CD4-positive, alpha-beta memory T cell (primary cell): Measurements from ENCODE around the gene ADAMTS19. TPM values are rescaled to one million over a fixed set of nuclear protein-coding genes. Genes with fewer than 3 reads are reported as not detected.
A peak's percentile ranks its signal among the peaks of the same experiment; 100 is the strongest.
"Not testable (repeated sequence)": the region's sequence is repeated elsewhere in the genome, so short reads cannot be mapped to it uniquely, and the experiment has no call there.

Experiments used
- CTCF ChIA-PET: fragments of 350-600 bp; sonication (Branson Sonifier 250); formaldehyde crosslinking; loops from one replicate; lab custom pipeline; 2021; ENCODE audit warnings: inconsistent platforms; ENCODE audit not compliant: partially characterized antibody; lab: Charles Lee
- POLR2A ChIA-PET: fragments of 350-600 bp; sonication (Branson Sonifier 250); formaldehyde crosslinking; loops from one replicate; lab custom pipeline; 2021; ENCODE audit not compliant: partially characterized antibody; lab: Charles Lee
- DNase-seq, 5 donors: peaks; one replicate each; pipeline versions ENCODE4 v3.0.0 to v3.0.0-alpha.2; 2020 to 2022; ENCODE audit warnings: mixed read lengths in 1 of 5
- H3K27ac ChIP-seq: one replicate; pipeline ENCODE4 v1.7.0; 2013; ENCODE audit warnings: low read depth, low read length
- H3K27me3 ChIP-seq: 2 replicates; pipeline ENCODE4 v1.7.0; 2013; ENCODE audit warnings: mild to moderate bottlenecking, low read length, moderate library complexity; ENCODE audit not compliant: insufficient read depth
- H3K36me3 ChIP-seq: 2 replicates; pipeline ENCODE4 v1.7.0; 2013; ENCODE audit warnings: mild to moderate bottlenecking, low read length, moderate library complexity; ENCODE audit not compliant: insufficient read depth
- H3K4me1 ChIP-seq: 2 replicates; pipeline ENCODE4 v1.7.0; 2013; ENCODE audit warnings: mild to moderate bottlenecking, low read length, moderate library complexity; ENCODE audit not compliant: insufficient read depth
- H3K4me3 ChIP-seq, 2 donors: one replicate each; pipeline ENCODE4 v1.7.0; 2013; ENCODE audit warnings: low read length in 2 of 2, mild to moderate bottlenecking in 1 of 2
- H3K9me3 ChIP-seq, 2 donors: one replicate each; pipeline ENCODE4 v1.7.0; 2013; ENCODE audit warnings: low read length in 2 of 2, control low read depth in 1 of 2; ENCODE audit not compliant: control insufficient read depth in 1 of 2
- H3K27ac Mint-ChIP-seq, 7 donors: one replicate each; pipeline ENCODE4 v1.8.0; 2020 to 2021; ENCODE audit warnings: mixed read lengths in 7 of 7, mild to moderate bottlenecking in 6 of 7, inconsistent platforms in 3 of 7, moderate library complexity in 3 of 7
- H3K27me3 Mint-ChIP-seq, 2 donors: one replicate each; pipeline ENCODE4 v1.8.0; 2020 to 2021; ENCODE audit warnings: mixed read lengths in 2 of 2
- H3K36me3 Mint-ChIP-seq, 2 donors: one replicate each; pipeline ENCODE4 v1.8.0; 2020 to 2021; ENCODE audit warnings: mixed read lengths in 2 of 2, inconsistent platforms in 1 of 2, mild to moderate bottlenecking in 1 of 2
- H3K4me1 Mint-ChIP-seq, 4 donors: one replicate each; pipeline ENCODE4 v1.8.0; 2020 to 2021; ENCODE audit warnings: mixed read lengths in 4 of 4, mild to moderate bottlenecking in 1 of 4
- H3K4me3 Mint-ChIP-seq, 8 donors: one replicate each; pipeline ENCODE4 v1.8.0; 2020 to 2021; ENCODE audit warnings: mixed read lengths in 8 of 8, mild to moderate bottlenecking in 7 of 8, moderate library complexity in 6 of 8, inconsistent platforms in 3 of 8
- H3K9me3 Mint-ChIP-seq, 8 donors: one replicate each; pipeline ENCODE4 v1.8.0; 2020 to 2021; ENCODE audit warnings: mixed read lengths in 8 of 8, mild to moderate bottlenecking in 5 of 8, inconsistent platforms in 3 of 8, moderate library complexity in 1 of 8
- intact Hi-C: fragments of 100-400 bp; cut with micrococcal nuclease; formaldehyde crosslinking; loops from one replicate; pipeline ENCODE4 v1.15.1; 2023
- polyA plus RNA-seq, 2 donors: library from polyadenylated mRNA; unstranded; fragments of 300-500 nt; fragmentation: Illumina TruSeq; gene quantifications; one replicate each; pipeline ENCODE4 v1.2.3, GENCODE V29; 2021
- total RNA-seq, 2 experiments: library from RNA; stranded (reverse); gene quantifications; one replicate each; pipeline ENCODE4 v1.2.3, GENCODE V29; 2021

The ADAMTS19 gene
- total and polyA plus RNA-seq, 4 experiments from 2014 or later: not detected

DNA sequence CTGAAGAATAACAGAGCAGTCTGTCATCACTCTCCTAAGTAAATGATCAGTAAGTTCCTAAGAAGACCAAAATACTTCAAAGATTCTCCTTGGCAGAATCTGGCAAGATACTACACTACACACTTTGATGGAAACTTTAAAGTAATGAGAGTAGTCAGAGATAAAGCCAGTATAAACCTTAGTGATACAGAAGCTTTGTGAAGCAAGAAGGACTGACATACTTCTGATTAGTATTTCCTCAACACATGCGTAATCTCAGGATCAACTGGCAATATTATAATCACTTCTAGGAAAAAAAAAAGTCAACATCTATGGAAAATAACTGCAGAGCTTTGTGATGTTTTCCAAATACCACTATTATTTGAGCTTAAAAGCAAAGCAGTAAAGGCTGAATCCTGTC is 34.0 kb upstream of the ADAMTS19 start:
- Mint-ChIP-seq H3K27me3 (no peaks in the 10 kb centered on the region), H3K27ac (no peak overlapping the region), H3K4me3 (no peak overlapping the region), H3K9me3 (peaks cover 0 to 4% (median 0%) of the 10 kb centered on the region in 8 donors), H3K4me1 (no peaks in the 10 kb centered on the region), H3K36me3 (no peaks in the 10 kb centered on the region)
- no peaks in the 10 kb centered on the region for H3K9me3 ChIP-seq
- H3K4me3 ChIP-seq: no peak overlapping the region
- H3K27me3 ChIP-seq: no peaks in the 10 kb centered on the region
- no peak overlapping the region for H3K27ac ChIP-seq
- H3K4me1 ChIP-seq: no peaks in the 10 kb centered on the region
- ChIA-PET CTCF (no interaction called here), POLR2A (no interaction called here)
- intact Hi-C loops: no loop called here
- no peaks in the 10 kb centered on the region for H3K36me3 ChIP-seq
- DNase-seq: no peak

DNA sequence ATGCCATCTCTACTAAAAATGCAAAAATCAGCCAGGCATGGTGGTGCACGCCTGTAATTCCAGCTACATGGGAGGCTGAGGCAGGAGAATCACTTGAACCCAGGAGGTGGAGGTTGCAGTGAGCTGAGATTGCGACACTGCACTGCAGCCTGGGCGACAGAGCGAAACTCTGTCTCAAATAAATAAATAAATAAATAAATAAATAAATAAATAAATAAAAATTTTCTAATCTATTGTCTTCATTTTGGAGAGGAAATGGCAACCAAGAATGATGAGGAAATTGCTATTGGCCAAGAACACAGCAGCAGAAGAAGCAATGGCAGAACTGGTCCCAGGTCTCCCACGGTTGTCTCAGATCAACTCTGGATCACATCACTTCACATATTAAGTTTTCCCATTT is 31.5 kb upstream of the ADAMTS19 start:
- H3K27me3 ChIP-seq, H3K27ac ChIP-seq, POLR2A ChIA-PET, intact Hi-C loops, CTCF ChIA-PET, H3K9me3 Mint-ChIP-seq, H3K4me3 Mint-ChIP-seq, H3K9me3 ChIP-seq, H3K36me3 ChIP-seq, H3K4me1 Mint-ChIP-seq, DNase-seq, H3K4me1 ChIP-seq, H3K4me3 ChIP-seq, H3K36me3 Mint-ChIP-seq, H3K27me3 Mint-ChIP-seq, H3K27ac Mint-ChIP-seq: not testable (repeated sequence)

DNA sequence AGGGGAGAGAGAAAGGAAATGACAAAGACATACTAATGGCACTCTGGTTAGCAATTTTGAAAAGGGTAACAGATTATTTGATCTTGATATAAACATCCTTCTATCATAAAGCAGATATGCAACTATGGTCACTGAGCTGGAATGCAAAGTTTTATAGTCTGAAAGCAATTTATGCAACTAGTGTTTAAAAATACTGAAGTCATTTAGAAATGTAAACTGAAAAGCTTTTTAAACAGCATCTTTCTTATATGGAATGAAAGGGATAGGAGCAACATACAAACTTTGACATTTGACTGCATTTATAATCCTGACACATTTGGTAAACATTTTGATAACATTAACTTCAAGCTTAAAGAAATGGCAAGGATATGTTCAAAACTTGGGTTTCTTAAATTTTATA is 28.7 kb upstream of the ADAMTS19 start:
- Mint-ChIP-seq H3K27me3 (no peaks in the 10 kb centered on the region), H3K36me3 (no peaks in the 10 kb centered on the region), H3K4me1 (no peaks in the 10 kb centered on the region), H3K9me3 (peaks cover 0 to 2% (median 0%) of the 10 kb centered on the region in 8 donors), H3K4me3 (no peak overlapping the region), H3K27ac (no peak overlapping the region)
- Histone ChIP-seq H3K9me3 (no peaks in the 10 kb centered on the region), H3K27me3 (no peaks in the 10 kb centered on the region), H3K36me3 (no peaks in the 10 kb centered on the region), H3K4me1 (no peaks in the 10 kb centered on the region), H3K4me3 (no peak overlapping the region), H3K27ac (no peak overlapping the region)
- DNase-seq: no peak
- ChIA-PET CTCF (no interaction called here), POLR2A (no interaction called here)
- intact Hi-C loops: no loop called here

DNA sequence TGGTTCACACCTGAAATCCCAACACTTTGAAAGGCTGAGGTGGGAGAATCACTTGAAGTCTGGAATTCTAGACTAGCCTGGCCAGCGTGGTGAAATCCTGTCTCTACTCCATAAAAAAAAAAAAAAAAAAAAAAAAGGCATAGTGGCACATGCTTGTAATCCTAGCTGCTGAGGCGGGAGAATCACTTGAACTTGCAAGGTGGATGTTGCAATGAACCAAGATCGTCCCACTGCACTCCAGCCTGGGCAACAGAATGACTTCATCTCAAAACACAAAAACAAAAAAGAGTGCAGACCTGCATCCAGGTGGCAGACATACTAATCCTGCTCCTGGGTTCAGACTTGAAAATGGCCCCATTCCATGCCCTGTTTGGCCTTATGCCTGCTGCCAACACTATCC is 21.8 kb upstream of the ADAMTS19 start:
- CTCF ChIA-PET: no interaction called here
- intact Hi-C loops: no loop called here
- DNase-seq: no peak
- Mint-ChIP-seq H3K27ac (no peak overlapping the region), H3K9me3 (peaks cover 0 to 3% (median 0%) of the 10 kb centered on the region in 8 donors), H3K36me3 (no peaks in the 10 kb centered on the region), H3K4me1 (no peaks in the 10 kb centered on the region), H3K4me3 (no peak overlapping the region), H3K27me3 (peaks cover 0 to 2% of the 10 kb centered on the region in 2 donors)
- no peaks in the 10 kb centered on the region for H3K36me3 ChIP-seq
- no peaks in the 10 kb centered on the region for H3K4me1 ChIP-seq
- POLR2A ChIA-PET: no interaction called here
- no peaks in the 10 kb centered on the region for H3K27me3 ChIP-seq
- no peak overlapping the region for H3K4me3 ChIP-seq
- no peak overlapping the region for H3K27ac ChIP-seq
- H3K9me3 ChIP-seq: no peaks in the 10 kb centered on the region

DNA sequence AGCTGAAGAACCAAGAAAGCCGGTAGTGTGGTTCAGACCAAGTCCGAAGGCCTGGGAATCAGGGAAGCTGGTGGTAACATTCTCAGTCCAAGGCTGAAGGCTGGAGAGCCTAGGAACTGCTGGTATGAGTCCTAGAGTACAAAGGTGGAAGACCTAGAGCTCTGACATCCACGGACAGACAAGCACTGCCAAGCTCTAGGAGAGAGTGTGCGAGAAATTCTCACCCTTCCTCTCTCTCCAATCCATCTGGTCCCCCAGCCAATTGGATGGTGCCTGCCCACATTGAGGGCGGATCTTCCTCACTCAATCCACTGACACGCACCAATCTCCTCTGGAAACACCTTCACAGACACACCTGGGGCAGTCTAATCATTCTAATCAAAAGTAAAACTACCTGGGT is 19.7 kb upstream of the ADAMTS19 start:
- H3K4me3 ChIP-seq: no peak overlapping the region
- H3K36me3 ChIP-seq: no peaks in the 10 kb centered on the region
- H3K4me1 ChIP-seq: no peaks in the 10 kb centered on the region
- POLR2A ChIA-PET: no interaction called here
- H3K9me3 ChIP-seq: no peaks in the 10 kb centered on the region
- peaks cover 0 to 3% (median under 1%) of the 10 kb centered on the region in 8 donors for H3K9me3 Mint-ChIP-seq
- no peaks in the 10 kb centered on the region for H3K4me1 Mint-ChIP-seq
- DNase-seq: no peak
- no peak overlapping the region for H3K4me3 Mint-ChIP-seq
- H3K27me3 Mint-ChIP-seq: peaks cover 0 to 2% of the 10 kb centered on the region in 2 donors
- CTCF ChIA-PET: no interaction called here
- intact Hi-C loops: no loop called here
- no peak overlapping the region for H3K27ac Mint-ChIP-seq
- no peaks in the 10 kb centered on the region for H3K36me3 Mint-ChIP-seq
- no peak overlapping the region for H3K27ac ChIP-seq
- H3K27me3 ChIP-seq: no peaks in the 10 kb centered on the region

DNA sequence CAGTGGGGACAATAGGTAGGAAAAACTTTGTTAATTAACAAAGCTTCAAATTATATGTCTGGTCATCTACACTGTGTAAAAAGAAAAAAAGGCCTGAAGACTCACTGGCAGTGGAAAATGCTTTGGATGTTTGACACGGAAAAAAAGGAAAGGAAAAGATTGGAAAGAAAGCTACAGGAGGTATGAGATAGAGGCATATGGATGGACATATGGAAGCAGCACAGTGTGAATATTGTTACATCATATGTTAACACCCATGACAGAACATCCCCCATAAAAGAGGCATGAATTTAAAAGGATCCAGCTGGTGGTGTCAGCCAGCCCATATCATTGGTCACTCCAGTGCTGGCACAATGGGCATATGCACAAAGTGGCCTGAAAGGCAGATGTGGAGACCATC is 19.0 kb upstream of the ADAMTS19 start:
- H3K4me3 Mint-ChIP-seq: no peak overlapping the region
- no peak for DNase-seq
- H3K4me1 Mint-ChIP-seq: no peaks in the 10 kb centered on the region
- Histone ChIP-seq H3K4me1 (no peaks in the 10 kb centered on the region), H3K36me3 (no peaks in the 10 kb centered on the region), H3K4me3 (no peak overlapping the region), H3K9me3 (no peaks in the 10 kb centered on the region), H3K27ac (no peak overlapping the region), H3K27me3 (no peaks in the 10 kb centered on the region)
- H3K36me3 Mint-ChIP-seq: no peaks in the 10 kb centered on the region
- intact Hi-C loops: no loop called here
- peaks cover 0 to 3% (median under 1%) of the 10 kb centered on the region in 8 donors for H3K9me3 Mint-ChIP-seq
- CTCF ChIA-PET: no interaction called here
- peak overlapping the region in 1 of 7 donors; percentile 32 for H3K27ac Mint-ChIP-seq
- POLR2A ChIA-PET: no interaction called here
- H3K27me3 Mint-ChIP-seq: peaks cover 0 to 2% of the 10 kb centered on the region in 2 donors

DNA sequence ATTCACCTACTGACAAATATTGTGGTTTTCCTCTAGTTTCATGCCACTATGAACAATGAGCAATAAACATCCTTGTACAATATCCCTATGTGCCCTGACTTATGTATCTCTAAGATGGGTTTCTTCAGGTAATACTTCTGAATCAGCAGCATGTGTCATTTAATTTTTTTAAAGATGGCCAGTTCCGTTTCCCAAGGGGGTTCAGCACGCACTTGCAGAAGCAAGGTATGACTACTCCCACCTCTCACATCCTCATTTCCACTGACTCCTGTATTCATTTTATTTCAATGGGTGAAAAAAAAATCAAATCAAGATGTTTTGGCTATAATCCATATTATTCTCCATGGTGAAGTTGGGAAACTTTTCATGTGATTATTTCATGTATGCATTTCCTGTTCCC is 14.7 kb upstream of the ADAMTS19 start:
- no peaks in the 10 kb centered on the region for H3K4me1 Mint-ChIP-seq
- CTCF ChIA-PET: no interaction called here
- no peaks in the 10 kb centered on the region for H3K27me3 ChIP-seq
- intact Hi-C loops: no loop called here
- H3K4me3 ChIP-seq: no peak overlapping the region
- H3K27ac Mint-ChIP-seq: no peak overlapping the region
- DNase-seq: no peak
- POLR2A ChIA-PET: no interaction called here
- H3K9me3 Mint-ChIP-seq: peaks cover 0 to 3% (median 0%) of the 10 kb centered on the region in 8 donors
- H3K4me1 ChIP-seq: no peaks in the 10 kb centered on the region
- no peak overlapping the region for H3K4me3 Mint-ChIP-seq
- H3K27me3 Mint-ChIP-seq: peaks cover 0 to 2% of the 10 kb centered on the region in 2 donors
- H3K9me3 ChIP-seq: no peaks in the 10 kb centered on the region
- no peaks in the 10 kb centered on the region for H3K36me3 ChIP-seq
- H3K36me3 Mint-ChIP-seq: no peaks in the 10 kb centered on the region
- H3K27ac ChIP-seq: no peak overlapping the region

DNA sequence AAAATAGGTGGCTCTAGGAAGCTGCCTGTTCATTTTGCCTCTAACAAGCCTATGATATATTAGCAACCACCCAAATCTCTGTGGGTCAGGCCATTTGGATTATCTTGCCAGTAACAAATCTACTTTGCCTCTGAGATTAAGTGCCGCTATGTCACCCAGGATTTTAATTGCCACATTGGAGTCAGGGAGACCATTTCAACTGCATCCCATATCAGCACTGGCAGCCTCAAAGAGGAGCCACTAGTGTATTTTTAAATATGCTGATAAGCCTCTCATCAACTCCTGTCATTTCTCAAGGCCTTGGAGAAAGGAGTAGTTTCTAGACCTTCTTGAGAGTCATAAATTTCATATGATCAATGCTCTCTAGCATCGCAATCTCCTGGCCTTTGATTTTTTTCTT is 12.1 kb upstream of the ADAMTS19 start:
- H3K4me3 Mint-ChIP-seq: no peak overlapping the region
- Histone ChIP-seq H3K4me1 (no peaks in the 10 kb centered on the region), H3K36me3 (no peaks in the 10 kb centered on the region), H3K9me3 (no peaks in the 10 kb centered on the region), H3K27me3 (no peaks in the 10 kb centered on the region), H3K27ac (no peak overlapping the region), H3K4me3 (no peak overlapping the region)
- no peaks in the 10 kb centered on the region for H3K27me3 Mint-ChIP-seq
- H3K36me3 Mint-ChIP-seq: no peaks in the 10 kb centered on the region
- H3K4me1 Mint-ChIP-seq: no peaks in the 10 kb centered on the region
- CTCF ChIA-PET: no interaction called here
- peaks cover 0 to 8% (median under 1%) of the 10 kb centered on the region in 8 donors for H3K9me3 Mint-ChIP-seq
- intact Hi-C loops: no loop called here
- POLR2A ChIA-PET: no interaction called here
- no peak overlapping the region for H3K27ac Mint-ChIP-seq
- no peak for DNase-seq
